Fibroblast of the aortic adventitia (primary cell): ENCODE data around the gene CHST2. TPM values are rescaled to one million over a fixed set of nuclear protein-coding genes. Genes with fewer than 3 reads are reported as not detected.
"Not testable (repeated sequence)": the region's sequence is repeated elsewhere in the genome, so short reads cannot be mapped to it uniquely, and the experiment has no call there.

Experiments used
- DNase-seq: peaks from one replicate; pipeline ENCODE4 v3.0.0-alpha.2; 2010; ENCODE audit warnings: low read depth
- H3K4me3 ChIP-seq: 2 replicates; pipeline ENCODE4 v1.5.1; 2011; ENCODE audit warnings: low read depth, mild to moderate bottlenecking, control low read depth, low read length, moderate library complexity
- CTCF ChIP-seq: IDR thresholded peaks from 2 replicates; pipeline ENCODE4 v1.5.1; 2011; ENCODE audit warnings: mild to moderate bottlenecking, low read length, control low read depth, inconsistent platforms; ENCODE audit not compliant: insufficient read depth
- total RNA-seq: library from RNA; depleted of rRNA; stranded (reverse); fragments of >200 nt; gene quantifications from 2 replicates; pipeline ENCODE4 v1.2.3, GENCODE V29; 2012; ENCODE audit warnings: low replicate concordance

Gene CHST2
- total RNA-seq, 1 donor = 5.0 TPM

GRCh38 chr3:143158014-143158988 lies 38.7 kb downstream of the CHST2 start:
- no peak overlapping the region for H3K4me3 ChIP-seq
- TF ChIP-seq CTCF = no peak
- peak; percentile 48 for DNase-seq

- DNase-seq = no peak
- H3K4me3 ChIP-seq = no peak overlapping the region
- no peak for TF ChIP-seq CTCF
These were observed 40.9 kb downstream of the CHST2 start for GRCh38 chr3:143160437-143160836.

DNA sequence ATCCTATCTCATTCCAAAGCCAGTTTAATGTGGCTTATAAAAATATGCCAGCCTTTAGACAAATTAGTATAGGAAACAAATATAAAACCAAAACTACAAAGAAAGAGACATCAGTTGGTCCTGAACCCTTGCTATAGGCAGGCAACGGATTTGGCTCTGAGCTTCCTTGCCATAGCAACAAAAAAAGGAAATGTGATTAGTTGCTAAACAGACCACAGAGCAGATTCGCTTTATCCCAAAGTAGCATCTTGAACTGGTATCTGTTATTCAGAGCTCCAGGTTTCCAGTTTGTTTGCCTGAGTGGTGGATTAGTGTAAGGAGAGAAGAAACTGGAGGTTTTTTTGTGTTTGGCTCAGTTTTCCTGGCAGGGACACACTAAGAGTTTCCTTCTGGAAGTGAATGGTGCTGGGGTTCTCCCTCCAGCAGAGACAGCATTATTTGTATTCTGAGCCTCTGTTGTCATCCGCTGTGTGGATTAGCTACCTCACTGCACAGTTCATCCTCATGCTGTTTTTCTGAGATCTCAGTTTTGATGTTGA lies 44.1 kb downstream of the CHST2 start:
- no peak for DNase-seq
- no peak for TF ChIP-seq CTCF
- H3K4me3 ChIP-seq = no peak overlapping the region

DNA sequence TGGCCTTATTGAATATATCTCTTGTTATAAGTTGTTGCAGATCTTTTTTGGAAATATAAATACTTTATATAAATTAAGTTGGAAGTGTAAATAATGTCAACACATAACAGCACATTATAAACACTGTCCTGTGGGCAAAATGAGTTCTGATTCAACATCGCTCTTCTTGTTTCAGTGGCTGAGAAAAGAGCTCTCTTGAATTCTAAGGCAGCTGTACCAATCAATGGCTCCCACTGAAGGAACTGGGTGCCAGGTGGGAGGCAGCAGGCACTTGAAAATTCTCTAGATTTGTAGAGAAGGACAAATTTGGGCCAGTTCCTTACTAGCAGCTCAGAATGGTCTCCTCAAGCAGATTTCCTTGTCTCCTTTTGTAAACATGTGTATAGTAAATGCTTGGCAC lies 45.6 kb downstream of the CHST2 start:
- no peak for DNase-seq
- H3K4me3 ChIP-seq = no peak overlapping the region
- TF ChIP-seq CTCF = no peak

DNA sequence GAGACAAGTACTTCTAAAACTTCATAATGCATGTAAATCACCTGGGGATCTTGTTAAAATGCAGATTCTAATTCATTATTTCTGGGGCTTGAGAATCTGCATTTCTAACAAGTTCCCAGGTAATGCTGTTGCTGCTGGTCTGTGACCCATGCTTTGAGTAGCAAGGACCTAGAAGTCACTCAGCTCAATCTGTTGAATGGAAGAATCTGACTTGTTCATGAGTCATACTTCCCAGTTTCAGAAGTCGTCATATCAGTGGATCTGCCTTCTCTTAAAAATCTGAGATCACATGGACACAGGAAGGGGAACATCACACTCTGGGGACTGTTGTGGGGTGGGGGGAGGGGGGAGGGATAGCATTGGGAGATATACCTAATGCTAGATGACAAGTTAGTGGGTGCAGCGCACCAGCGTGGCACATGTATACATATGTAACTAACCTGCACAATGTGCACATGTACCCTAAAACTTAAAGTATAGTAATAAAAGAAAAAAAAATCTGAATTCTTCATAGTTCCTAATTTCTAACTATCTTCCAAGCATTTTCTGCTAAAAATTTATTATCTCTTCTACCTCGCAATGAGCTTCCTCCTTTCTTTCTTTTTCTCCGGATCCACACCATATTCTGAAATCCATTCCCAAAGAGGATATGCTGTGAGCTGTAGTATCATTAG lies 46.2 kb downstream of the CHST2 start:
- H3K4me3 ChIP-seq = not testable (repeated sequence)
- DNase-seq = peak; percentile 57

DNA sequence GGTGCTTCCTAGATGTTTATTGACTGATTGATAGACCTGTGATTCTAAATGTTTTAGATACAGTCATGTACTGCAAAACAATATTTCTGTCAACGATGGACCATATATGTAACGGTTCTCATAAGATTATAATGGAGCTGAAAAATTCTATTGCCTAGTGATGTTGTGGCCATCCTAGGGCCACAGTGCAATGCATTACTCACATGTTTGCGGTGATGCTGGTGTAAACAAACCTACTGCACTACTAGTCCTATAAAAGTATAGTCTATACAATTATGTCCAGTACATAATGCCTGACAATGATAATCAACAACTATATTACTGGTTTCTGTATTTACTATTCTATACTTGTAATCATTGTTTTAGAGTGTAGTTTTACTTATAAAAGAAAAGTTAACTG lies 46.8 kb downstream of the CHST2 start:
- TF ChIP-seq CTCF = no peak
- DNase-seq = no peak
- H3K4me3 ChIP-seq = no peak overlapping the region
